NCI-H2107 treated with DMSO at 0.1 percent for 48 hours (cell line): Measurements from ENCODE around the gene CCNK.
A peak's percentile ranks its signal among the peaks of the same experiment; 100 is the strongest.

ENCODE experiments used
- DNase-seq: peaks from one replicate; lab custom pipeline; 2025; ENCODE audit not compliant: unreplicated experiment; lab: John Stamatoyannopoulos, UW

The CCNK gene

DNA sequence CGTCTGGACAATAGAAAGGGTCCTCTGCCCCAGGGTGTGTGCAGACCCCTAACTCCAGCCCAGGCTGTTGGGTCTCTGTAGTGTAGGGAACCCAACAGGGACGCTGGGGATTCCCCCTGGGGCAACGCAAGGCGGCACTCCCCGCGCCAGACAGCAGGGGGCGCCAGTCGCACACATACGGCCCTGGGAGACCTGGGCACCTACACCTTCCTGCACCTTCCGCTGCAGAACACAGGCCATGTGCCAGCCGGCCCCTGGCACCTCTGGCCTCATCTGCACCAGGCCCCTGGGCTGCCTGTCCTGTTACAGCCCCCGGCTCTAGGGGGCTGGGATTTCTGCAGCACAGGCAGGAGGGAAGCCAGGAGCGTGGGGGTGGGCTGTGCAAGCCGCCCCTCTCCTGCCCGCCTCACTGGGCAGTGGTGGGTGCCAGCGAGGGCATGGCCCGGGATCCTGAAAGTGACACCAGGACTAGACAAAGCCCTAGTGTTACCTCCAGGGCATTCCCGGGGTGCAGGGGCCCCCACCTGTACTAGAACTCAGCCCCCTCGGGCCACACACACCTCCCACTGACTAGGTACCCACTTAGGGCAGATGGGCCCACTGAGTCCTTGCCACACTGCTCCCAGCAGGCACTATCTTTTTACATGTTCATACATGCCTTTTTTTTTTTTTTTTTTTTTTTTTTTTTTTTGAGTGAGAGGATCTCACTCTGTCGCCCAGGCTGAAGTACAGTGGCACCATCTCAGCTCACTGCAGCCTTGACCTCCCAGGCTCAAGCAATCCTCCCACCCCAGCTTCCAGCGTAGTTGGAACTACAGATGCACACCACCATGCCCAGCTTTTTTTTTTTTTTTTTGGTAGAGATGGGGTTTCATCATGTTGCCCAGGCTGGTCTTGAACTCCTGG, 37.5 kb downstream of the CCNK start:
- peak; percentile 40 for DNase-seq

DNA sequence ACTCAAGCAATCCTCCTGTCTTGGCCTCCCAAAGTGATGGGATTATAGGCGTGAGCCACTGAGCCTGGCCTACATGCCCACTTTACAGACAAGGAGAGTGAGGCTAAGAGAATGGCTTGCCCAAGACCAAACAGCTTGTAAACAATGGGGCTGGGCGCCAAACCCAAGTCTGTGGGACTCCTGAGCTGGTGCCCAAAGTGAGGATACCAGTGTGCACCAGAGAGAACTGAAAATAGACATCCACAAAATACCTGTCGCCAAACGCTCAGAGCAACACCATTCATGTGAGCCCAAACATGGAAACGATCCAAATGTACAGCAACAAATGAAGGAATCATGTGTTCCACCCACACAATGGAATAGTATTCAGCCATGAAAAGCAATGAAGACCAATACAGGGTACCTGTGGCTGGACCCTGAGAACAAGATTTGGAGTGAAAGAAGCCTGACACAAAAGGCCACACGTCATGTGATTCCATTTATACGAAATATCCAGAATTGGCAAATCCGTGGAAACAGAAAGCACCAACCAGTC, 38.2 kb downstream of the CCNK start:
- DNase-seq, result no peak

DNA sequence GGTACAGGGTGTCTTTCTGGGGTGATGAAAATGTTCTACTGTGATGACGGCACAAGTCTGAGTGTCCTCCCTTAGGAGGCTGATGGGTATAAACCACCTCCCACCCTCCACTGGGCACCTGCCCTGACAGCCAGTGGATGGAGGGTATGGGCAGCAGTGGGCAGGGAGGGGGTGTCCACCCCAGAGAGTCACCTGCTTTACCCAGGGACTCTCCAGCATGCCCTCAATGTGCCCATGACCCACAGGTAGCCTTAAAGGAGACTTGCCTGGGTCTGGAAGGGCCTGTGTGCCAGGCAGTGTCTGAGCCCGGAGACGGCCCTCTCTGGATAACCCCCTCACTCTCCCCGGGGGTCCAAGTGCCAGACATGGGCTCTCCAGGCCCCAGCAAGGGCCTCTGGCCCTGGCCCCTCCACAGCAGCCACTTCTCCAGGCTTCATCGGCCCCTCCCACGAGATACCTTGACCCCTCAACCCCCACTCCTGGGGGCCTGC, 38.8 kb downstream of the CCNK start:
- no peak for DNase-seq

DNA sequence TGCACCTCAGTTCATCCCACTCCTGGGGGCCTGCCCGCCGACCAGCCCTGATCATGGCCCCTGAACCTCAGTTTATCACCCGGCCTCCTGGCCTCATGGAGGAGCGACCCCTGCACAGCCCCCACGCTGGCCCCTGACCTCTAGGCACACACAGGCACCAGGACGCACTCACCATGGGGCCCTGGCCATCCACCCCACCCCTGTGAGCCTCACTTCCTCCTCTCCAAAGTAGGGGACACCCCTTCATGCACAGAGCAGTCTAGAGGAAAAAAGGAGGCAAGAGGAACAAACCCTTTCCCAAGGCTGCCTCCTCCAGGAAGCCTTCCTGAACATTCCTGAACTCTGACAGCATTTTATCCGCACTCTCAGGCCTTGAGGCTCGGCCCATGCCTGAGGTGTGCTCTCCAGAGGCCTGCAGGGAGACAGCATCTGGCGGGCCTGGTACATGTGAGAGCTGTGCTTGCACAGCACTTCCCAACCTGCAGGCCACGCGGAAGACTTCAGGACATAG, 39.4 kb downstream of the CCNK start:
- DNase-seq, result no peak

DNA sequence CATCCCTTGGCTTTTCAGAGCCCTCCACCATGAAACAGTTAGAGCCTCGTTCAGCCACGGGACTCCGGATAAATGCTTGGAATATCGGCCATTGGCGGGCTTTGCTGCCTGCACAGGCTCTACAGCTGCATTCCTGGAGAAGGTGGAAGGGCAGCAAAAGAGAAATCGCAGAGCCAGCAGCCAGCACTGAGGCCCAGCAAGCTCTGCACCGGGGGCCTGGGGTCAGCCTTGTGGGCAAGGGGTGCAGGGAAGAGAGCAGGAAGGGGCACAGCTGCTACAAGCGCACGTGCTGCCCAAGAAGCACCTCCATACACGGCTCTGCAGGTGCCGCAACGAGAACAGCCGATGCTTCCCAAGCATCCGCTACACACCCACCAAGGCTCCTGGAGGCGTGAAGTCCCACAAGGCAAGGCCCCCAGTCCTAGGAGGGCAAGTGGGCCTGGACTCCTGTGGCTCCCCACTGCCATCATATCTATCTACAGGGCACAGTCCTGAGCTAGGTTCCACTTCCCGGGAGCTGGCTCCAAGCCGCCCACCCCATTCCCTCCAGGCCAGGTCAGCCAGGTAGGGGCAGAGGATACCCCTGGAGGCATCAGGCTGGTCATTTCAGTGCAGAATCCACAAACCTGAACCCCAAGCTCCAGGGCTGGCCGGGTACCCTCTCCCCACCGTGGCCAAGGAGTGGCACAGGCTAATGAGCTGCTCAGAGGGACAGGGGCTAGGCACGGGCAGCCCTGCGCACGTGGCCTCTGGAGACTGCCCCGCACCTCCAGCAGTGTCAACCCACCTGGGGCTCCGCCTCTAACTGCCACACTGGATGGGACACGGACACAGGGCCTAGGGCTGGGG, 40.2 kb downstream of the CCNK start:
- no peak for DNase-seq

DNA sequence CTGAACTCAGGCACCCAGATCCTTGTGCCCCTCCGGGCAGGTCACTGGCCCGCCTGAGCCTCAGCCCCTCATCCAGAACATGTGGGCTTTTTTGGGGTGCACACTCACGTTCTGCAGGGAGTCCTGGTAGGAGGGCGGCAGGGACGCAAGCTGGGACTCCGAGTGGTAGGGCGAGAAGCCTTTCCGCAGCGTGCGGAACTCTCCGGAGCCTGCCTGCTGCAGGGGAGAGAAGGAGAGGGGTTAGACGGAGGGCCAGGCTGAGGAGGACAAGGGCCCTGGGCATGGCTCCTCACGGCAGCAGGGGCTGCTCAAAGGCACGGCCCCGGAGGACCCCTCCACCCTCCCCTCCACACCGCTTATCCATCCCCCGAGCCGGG, 40.8 kb downstream of the CCNK start:
- no peak for DNase-seq

DNA sequence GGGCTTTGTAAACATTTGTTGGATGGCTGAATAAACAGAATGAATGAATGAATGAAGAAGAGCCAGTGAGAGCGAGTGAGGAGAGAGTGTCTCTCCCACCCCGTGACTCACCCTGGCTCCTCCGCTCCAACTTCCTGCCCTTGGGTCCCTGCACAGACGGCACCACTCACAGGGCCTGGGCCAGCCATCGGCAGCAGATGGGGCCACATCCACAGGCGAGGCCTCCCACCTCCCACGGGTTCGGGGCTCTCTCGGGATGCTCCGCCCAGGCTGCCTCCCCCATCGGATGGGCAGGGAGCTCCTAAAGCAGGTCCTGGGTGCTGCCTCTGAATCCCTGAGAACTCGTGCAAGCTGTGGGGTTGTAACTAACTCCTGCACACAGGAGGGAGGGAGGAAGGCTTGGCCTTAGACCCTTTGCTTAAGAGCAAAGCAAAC, 41.3 kb downstream of the CCNK start:
- no peak for DNase-seq

DNA sequence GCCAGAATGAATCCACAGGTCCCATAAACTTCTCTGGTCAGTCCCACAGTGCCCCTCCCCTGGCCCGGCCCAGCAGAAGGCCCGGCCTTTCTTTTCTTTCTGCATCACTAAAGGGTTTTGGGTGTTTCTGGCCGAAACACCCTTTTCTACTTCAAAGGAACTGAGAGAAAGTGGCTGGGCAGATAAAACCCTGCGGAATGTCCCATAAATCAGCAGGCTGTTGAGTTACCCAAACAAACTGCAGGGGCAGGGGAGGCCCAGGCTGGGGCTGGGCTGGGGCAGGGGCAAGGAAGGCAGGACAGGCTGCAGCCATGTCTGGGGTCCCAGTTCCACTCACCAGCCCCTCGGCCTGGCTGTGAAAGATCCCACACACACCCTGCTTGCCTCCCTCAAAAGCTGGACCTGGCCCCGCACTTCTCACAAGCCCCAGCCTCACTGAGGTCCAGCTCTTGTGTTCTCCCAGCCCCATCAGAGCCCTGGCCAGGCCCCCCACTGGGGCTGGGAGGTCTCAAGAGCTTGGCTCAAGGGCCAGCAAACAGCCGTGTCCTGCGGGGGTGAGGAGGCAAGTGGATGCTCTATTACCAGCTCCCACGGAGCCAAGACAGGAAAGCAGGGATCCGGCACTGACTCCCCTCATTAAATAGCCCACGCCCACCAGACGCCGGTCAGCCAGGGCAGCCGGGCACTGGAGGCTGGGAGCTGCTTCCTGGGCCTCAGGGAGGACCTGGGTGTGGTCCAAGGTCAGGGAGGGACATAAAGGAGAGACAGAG, 41.9 kb downstream of the CCNK start:
- DNase-seq, result no peak

DNA sequence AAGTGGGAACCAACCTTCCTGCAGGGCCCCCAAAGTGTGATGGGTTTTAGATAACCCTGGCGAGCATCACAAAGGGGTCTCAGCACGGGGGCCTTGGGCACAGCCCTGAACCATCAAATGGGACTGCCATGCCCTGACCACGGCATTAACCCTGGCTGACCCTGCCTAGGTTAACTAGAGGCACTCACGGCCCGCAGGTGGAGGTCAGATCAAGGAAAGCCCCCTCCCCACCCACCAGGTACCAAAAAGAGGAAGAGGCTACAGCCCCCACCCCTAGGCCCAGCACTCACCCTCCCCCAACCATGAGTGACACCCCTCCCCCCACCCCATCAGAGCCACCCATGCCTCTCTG, 42.5 kb downstream of the CCNK start:
- no peak for DNase-seq

- DNase-seq, result no peak
These were observed 43.0 kb downstream of the CCNK start for GRCh38 chr14:99524091-99524661.

DNA sequence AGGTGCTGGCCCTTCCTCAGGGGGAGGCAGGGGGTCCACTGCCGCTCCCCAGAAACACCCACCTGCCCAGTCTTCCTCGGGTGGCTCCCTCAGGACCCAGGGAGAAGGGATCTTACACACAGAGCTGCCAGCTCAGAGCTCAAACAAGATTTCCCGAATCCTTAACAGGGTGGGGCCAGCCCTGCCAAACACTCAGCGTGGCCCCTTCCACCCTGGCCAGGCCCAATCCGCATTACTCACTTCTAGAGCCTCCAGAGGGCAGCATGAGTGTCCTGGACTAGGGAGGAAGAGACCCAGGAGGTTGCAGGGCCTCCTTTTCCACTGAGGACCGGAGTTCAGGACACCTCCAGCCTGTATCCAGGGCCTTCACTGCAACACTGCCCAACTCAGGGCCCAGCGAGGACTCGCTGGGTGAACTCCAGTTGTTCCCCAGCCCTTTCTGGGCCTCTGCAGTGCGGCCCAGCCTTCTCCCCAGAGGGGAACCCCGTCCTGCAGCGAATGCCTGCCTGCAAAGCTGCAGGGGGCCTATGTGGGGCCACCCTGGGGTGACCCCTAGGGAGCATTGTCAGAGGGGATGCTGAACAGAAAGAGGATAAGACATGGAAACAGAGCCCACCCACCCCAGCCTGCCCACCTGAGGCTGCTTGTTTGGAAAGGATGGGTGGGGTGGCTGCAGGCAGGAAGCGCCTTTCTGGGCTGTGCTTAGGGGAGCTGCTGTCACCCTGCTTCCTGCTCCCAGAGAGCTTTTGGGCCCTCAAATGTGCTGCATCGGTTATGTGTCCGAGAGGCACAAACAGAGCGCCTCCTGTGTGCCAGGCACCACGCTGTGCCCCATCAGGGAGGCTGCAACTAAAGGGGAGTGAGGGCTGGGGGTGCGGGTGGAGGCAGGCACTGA, 43.8 kb downstream of the CCNK start:
- no peak for DNase-seq

GRCh38 chr14:99525699-99526080, 44.5 kb downstream of the CCNK start:
- no peak for DNase-seq

- DNase-seq, result no peak
These were observed 45.8 kb downstream of the CCNK start for GRCh38 chr14:99527026-99527425.

GRCh38 chr14:99527427-99528076, 46.3 kb downstream of the CCNK start:
- DNase-seq, result no peak

GRCh38 chr14:99529899-99530298, 48.7 kb downstream of the CCNK start:
- DNase-seq, result no peak

GRCh38 chr14:99530407-99531155, 49.4 kb downstream of the CCNK start:
- DNase-seq, result no peak

DNA sequence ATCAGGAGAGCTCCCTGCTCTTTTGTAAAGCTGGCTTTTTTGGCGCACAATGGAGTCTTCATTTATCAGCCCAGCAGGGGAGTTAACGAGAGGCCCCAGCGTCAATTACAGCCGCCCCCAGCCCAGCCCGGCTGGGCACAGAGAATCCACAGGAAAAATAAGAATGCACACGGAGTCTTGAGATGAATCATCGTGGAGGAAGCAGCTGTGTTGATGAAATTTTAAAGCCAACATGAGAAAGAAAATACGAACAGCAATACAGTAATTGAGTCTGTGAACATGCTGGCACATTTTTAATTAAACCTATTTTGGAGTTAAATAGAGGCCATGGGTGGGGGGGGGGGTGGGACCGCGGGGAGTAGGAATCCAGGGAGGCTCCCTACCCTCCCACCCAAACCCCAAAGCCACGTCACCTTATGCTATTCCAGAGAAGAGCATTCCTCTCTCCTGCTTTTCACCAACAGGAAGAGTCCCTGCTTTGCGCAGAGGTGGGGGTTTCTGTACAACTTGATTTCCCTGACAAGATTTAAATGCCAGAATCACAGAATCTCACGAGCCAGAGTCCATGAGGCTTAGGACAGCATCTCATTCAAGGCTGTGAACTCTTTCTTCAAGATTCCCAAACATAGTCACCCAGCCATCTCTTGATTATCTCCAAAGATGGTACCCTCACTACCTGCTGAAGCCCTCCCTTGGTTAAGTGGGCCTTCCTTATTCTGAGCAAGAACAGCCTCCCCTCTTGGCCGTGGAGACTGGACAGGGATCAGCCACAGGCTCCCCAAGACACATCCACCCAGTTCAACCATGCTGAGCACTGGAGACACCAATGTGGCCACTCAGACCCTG, 50.3 kb downstream of the CCNK start:
- DNase-seq, result no peak
